Stomach (tissue), 9 donors: ENCODE results near the gene CUEDC2. TPM values are rescaled to one million over a fixed set of nuclear protein-coding genes. Genes with fewer than 3 reads are reported as not detected.

Experiments
- DNase-seq, 2 donors: peaks; one replicate each; pipeline versions ENCODE4 v3.0.0 to v3.0.0-alpha.2; 2013 to 2019
- H3K27ac ChIP-seq, 5 donors: fragments of 200-600 bp in 4 of 5; sonication (generic) in 4 of 5; one replicate each; pipeline ENCODE4 v1.5.1; 2013 to 2019; ENCODE audit warnings: mild to moderate bottlenecking in 1 of 5, moderate library complexity in 1 of 5
- H3K27me3 ChIP-seq, 3 donors: fragments of 200-600 bp; sonication (generic); one replicate each; pipeline ENCODE4 v1.5.1; 2017 to 2019; ENCODE audit warnings: mixed run types in 1 of 3
- H3K36me3 ChIP-seq, 4 donors: fragments of 200-600 bp; sonication (generic); 1 replicate in 3 of 4; 2 replicates in 1 of 4; pipeline ENCODE4 v1.5.1; 2016 to 2019
- H3K4me1 ChIP-seq, 4 donors: fragments of 200-600 bp; sonication (generic); one replicate each; pipeline ENCODE4 v1.5.1; 2016 to 2019
- H3K4me3 ChIP-seq, 4 donors: fragments of 200-600 bp; sonication (generic) in 3 of 4; one replicate each; pipeline ENCODE4 v1.5.1; 2016 to 2019; ENCODE audit warnings: mild to moderate bottlenecking in 1 of 4
- H3K9me3 ChIP-seq, 4 donors: fragments of 200-600 bp; sonication (generic); one replicate each; pipeline ENCODE4 v1.5.1; 2016 to 2019
- CTCF ChIP-seq, 7 experiments: fragments of 450-650 bp in 4 of 7; fragments of 200-600 bp in 3 of 7; sonication (generic) in 3 of 7; IDR thresholded peaks; one replicate each; pipeline ENCODE4 v1.5.1; 2016 to 2019; ENCODE audit warnings: antibody characterized with exemption in 7 of 7, control low read depth in 2 of 7, mild to moderate bottlenecking in 1 of 7
- EP300 ChIP-seq: sonication (generic); formaldehyde crosslinking; IDR thresholded peaks from one replicate; pipeline ENCODE4 v1.6.1; 2017; ENCODE audit warnings: antibody characterized with exemption
- POLR2A ChIP-seq, 4 donors: fragments of 450-650 bp; IDR thresholded peaks; one replicate each; pipeline ENCODE4 v1.6.1; 2016; ENCODE audit warnings: antibody characterized with exemption in 4 of 4, control low read depth in 2 of 4, mild to moderate bottlenecking in 1 of 4, moderate library complexity in 1 of 4
- POLR2AphosphoS5 ChIP-seq, 3 donors: sonication (generic); formaldehyde crosslinking; IDR thresholded peaks; one replicate each; pipeline ENCODE4 v1.6.1; 2016; ENCODE audit warnings: antibody characterized with exemption in 3 of 3
- WGBS, 5 donors: extraction: QIAGEN DNeasy Blood & Tissue Kit in 3 of 5; methylation state at CpG; one replicate each; pipeline versions ENCODE4 v1.1.5 to v1.1.7; 2013 to 2018; 5-methylcytosine and 5-hydroxymethylcytosine counted together
- intact Hi-C: fragments of 100-400 bp; cut with DNase I; formaldehyde crosslinking; loops from one replicate; pipeline ENCODE4 v1.15.1; 2023; ENCODE audit warnings: low total_unique reads
- polyA plus RNA-seq, 3 donors: library from polyadenylated mRNA; stranded (reverse); fragments of 200-250 nt; gene quantifications; one replicate each; pipeline ENCODE4 v1.2.3, GENCODE V29; 2013
- total RNA-seq, 5 donors: library from RNA; depleted of rRNA; stranded (reverse); fragments of >200 nt; gene quantifications; one replicate each; pipeline versions ENCODE4 v1.1.0 to v1.2.3, GENCODE V29; 2014 to 2016
- donor health status: healthy with polysubstance abuse.
- donor health status: Bipolar disorder and iron deficiency.
- donor health status: healthy.

CUEDC2 gene
- total and polyA plus RNA-seq, 8 donors, result 15.9 to 145 (median 41.2) TPM

- Histone ChIP-seq H3K27ac (peak overlapping the region in 4 of 5 donors; percentile 88 to 98 (median 92)), H3K36me3 (peaks cover 18 to 59% (median 55%) of the 10 kb centered on the region in 4 donors), H3K4me1 (peaks cover 31 to 74% (median 60%) of the 10 kb centered on the region in 4 donors), H3K9me3 (no peaks in the 10 kb centered on the region), H3K27me3 (no peaks in the 10 kb centered on the region), H3K4me3 (peak overlapping the region; percentile 55 to 66 (median 59))
- intact Hi-C loops, result no loop called here
- DNase-seq, result no peak
- 82 to 90% (median 83%) methylated on average over 18 to 21 of the region's 21 CpGs for WGBS, 5 donors
- no peak for TF ChIP-seq EP300
- no peak for TF ChIP-seq POLR2A (IDR thresholded peaks at IDR 0.05)
- no peak for TF ChIP-seq CTCF (IDR thresholded peaks at IDR 0.05)
- no peak for TF ChIP-seq POLR2AphosphoS5 (IDR thresholded peaks at IDR 0.05)
Measured at GRCh38 chr10:102398172-102399020, 34.0 kb downstream of the CUEDC2 start.

- intact Hi-C loops, result no loop called here
- H3K27me3 ChIP-seq, result no peaks in the 10 kb centered on the region
- peak overlapping the region in 4 of 5 donors; percentile 96 to 99 (median 98) for H3K27ac ChIP-seq
- peak overlapping the region in 2 of 4 donors; percentile 58 to 62 for H3K4me3 ChIP-seq
- no peaks in the 10 kb centered on the region for H3K9me3 ChIP-seq
- peaks cover 17 to 50% (median 47%) of the 10 kb centered on the region in 4 donors for H3K36me3 ChIP-seq
- 83 to 94% (median 92%) methylated on average over 14 of the region's 14 CpGs for WGBS, 5 donors
- TF ChIP-seq EP300 (no peak), POLR2A (IDR thresholded peaks at IDR 0.05) (no peak), CTCF (IDR thresholded peaks at IDR 0.05) (no peak), POLR2AphosphoS5 (IDR thresholded peaks at IDR 0.05) (no peak)
- H3K4me1 ChIP-seq, result peaks cover 33 to 75% (median 60%) of the 10 kb centered on the region in 4 donors
- no peak for DNase-seq
Measured at GRCh38 chr10:102397222-102398171, 34.9 kb downstream of the CUEDC2 start.

GRCh38 chr10:102396730-102397151 is 35.6 kb downstream of the CUEDC2 start:
- 83 to 91% (median 89%) methylated on average over 2 to 12 of the region's 12 CpGs for WGBS, 5 donors
- TF ChIP-seq EP300, result no peak
- TF ChIP-seq POLR2AphosphoS5 (IDR thresholded peaks at IDR 0.05), result no peak
- no peak for TF ChIP-seq CTCF (IDR thresholded peaks at IDR 0.05)
- TF ChIP-seq POLR2A (IDR thresholded peaks at IDR 0.05), result no peak
- H3K9me3 ChIP-seq, result no peaks in the 10 kb centered on the region
- H3K36me3 ChIP-seq, result peaks cover 11 to 42% (median 39%) of the 10 kb centered on the region in 4 donors
- H3K4me1 ChIP-seq, result peaks cover 33 to 70% (median 57%) of the 10 kb centered on the region in 4 donors
- peak overlapping the region; percentile 58 to 68 (median 62) for H3K4me3 ChIP-seq
- DNase-seq, result no peak
- intact Hi-C loops, result no loop called here
- H3K27me3 ChIP-seq, result no peaks in the 10 kb centered on the region
- H3K27ac ChIP-seq, result peak overlapping the region in 4 of 5 donors; percentile 96 to 99 (median 98)

- peak overlapping the region; percentile 96 to 99 (median 98) for H3K27ac ChIP-seq
- DNase-seq, result peak in 1 of 2 donors; percentile 43
- intact Hi-C loops, result no loop called here
Measured at GRCh38 chr10:102396317-102396650, 36.1 kb downstream of the CUEDC2 start.

More at GRCh38 chr10:102396317-102396650, 36.1 kb downstream of the CUEDC2 start:
- H3K4me1 ChIP-seq, result peaks cover 33 to 66% (median 56%) of the 10 kb centered on the region in 4 donors
- H3K27me3 ChIP-seq, result no peaks in the 10 kb centered on the region
- H3K4me3 ChIP-seq, result peak overlapping the region; percentile 58 to 68 (median 62)
- WGBS, 5 donors, result 38 to 60% (median 41%) methylated on average over 2 to 4 of the region's 4 CpGs
- peaks cover 6 to 38% (median 35%) of the 10 kb centered on the region in 4 donors for H3K36me3 ChIP-seq
- H3K9me3 ChIP-seq, result no peaks in the 10 kb centered on the region
- no peak for TF ChIP-seq CTCF (IDR thresholded peaks at IDR 0.05)
- no peak for TF ChIP-seq POLR2A (IDR thresholded peaks at IDR 0.05)
- no peak for TF ChIP-seq EP300
- TF ChIP-seq POLR2AphosphoS5 (IDR thresholded peaks at IDR 0.05), result no peak
